Neural cell (in vitro differentiated cells): ENCODE measurements around the gene MED4.

Experiments
- EP300 ChIP-seq: fragments of 450-650 bp; conservative IDR thresholded peaks from 2 replicates; pipeline ENCODE4 v1.6.1; 2014; ENCODE audit warnings: antibody characterized with exemption, mild to moderate bottlenecking, moderate library complexity; ENCODE audit not compliant: poor library complexity, severe bottlenecking
- EZH2 ChIP-seq: fragments of 200-600, 300-800 bp; shearing (Covaris generic), sonication (generic); IDR thresholded peaks from 2 replicates; pipeline ENCODE4 v1.6.1; 2014; ENCODE audit warnings: antibody characterized with exemption, low read length, borderline replicate concordance, mild to moderate bottlenecking; ENCODE audit not compliant: insufficient read depth, poor library complexity, severe bottlenecking
- RAD21 ChIP-seq: fragments of 450-650 bp; conservative IDR thresholded peaks from 2 replicates; pipeline ENCODE4 v1.6.1; 2014; ENCODE audit warnings: antibody characterized with exemption, mild to moderate bottlenecking, moderate library complexity
- TAF1 ChIP-seq: IDR thresholded peaks from 2 replicates; pipeline ENCODE4 v1.6.1; 2012; ENCODE audit warnings: low read depth
- TF ChIP-seq, protein P1 (sequence below): fragments of 450-650 bp; IDR thresholded peaks from 2 replicates; pipeline ENCODE4 v1.5.1; 2014; ENCODE audit warnings: antibody characterized with exemption, mild to moderate bottlenecking, moderate library complexity; ENCODE audit not compliant: poor library complexity, severe bottlenecking
- TF ChIP-seq, protein P2 (sequence below): IDR thresholded peaks from 2 replicates; pipeline ENCODE4 v1.6.1; 2012; ENCODE audit warnings: borderline replicate concordance

DNA sequence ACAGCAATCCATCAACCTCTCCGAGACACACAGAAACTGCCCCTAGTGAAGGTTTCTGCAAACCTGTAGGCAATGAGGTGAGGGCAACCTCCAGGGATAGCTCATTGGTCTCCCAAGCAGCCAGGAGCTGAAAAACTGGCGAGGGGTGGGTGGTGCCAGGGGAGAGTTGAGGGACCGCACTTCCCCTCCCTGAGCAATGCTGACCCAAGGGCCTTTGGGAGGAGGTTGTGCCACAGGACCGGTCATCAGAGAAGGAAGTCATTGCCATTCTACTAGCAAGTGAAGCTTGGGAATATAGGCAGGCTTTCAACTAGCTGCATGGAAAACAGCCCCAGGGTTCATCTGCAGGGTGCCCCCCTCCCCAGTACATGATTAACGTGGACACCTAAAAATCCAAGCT is 23.1 kb upstream of the MED4 start:
- TF ChIP-seq, protein P1, sequence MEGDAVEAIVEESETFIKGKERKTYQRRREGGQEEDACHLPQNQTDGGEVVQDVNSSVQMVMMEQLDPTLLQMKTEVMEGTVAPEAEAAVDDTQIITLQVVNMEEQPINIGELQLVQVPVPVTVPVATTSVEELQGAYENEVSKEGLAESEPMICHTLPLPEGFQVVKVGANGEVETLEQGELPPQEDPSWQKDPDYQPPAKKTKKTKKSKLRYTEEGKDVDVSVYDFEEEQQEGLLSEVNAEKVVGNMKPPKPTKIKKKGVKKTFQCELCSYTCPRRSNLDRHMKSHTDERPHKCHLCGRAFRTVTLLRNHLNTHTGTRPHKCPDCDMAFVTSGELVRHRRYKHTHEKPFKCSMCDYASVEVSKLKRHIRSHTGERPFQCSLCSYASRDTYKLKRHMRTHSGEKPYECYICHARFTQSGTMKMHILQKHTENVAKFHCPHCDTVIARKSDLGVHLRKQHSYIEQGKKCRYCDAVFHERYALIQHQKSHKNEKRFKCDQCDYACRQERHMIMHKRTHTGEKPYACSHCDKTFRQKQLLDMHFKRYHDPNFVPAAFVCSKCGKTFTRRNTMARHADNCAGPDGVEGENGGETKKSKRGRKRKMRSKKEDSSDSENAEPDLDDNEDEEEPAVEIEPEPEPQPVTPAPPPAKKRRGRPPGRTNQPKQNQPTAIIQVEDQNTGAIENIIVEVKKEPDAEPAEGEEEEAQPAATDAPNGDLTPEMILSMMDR = no peak
- TF ChIP-seq, protein P2, sequence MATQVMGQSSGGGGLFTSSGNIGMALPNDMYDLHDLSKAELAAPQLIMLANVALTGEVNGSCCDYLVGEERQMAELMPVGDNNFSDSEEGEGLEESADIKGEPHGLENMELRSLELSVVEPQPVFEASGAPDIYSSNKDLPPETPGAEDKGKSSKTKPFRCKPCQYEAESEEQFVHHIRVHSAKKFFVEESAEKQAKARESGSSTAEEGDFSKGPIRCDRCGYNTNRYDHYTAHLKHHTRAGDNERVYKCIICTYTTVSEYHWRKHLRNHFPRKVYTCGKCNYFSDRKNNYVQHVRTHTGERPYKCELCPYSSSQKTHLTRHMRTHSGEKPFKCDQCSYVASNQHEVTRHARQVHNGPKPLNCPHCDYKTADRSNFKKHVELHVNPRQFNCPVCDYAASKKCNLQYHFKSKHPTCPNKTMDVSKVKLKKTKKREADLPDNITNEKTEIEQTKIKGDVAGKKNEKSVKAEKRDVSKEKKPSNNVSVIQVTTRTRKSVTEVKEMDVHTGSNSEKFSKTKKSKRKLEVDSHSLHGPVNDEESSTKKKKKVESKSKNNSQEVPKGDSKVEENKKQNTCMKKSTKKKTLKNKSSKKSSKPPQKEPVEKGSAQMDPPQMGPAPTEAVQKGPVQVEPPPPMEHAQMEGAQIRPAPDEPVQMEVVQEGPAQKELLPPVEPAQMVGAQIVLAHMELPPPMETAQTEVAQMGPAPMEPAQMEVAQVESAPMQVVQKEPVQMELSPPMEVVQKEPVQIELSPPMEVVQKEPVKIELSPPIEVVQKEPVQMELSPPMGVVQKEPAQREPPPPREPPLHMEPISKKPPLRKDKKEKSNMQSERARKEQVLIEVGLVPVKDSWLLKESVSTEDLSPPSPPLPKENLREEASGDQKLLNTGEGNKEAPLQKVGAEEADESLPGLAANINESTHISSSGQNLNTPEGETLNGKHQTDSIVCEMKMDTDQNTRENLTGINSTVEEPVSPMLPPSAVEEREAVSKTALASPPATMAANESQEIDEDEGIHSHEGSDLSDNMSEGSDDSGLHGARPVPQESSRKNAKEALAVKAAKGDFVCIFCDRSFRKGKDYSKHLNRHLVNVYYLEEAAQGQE = no peak
- no peak for TF ChIP-seq EP300
- no peak for TF ChIP-seq EZH2
- no peak for TF ChIP-seq RAD21
- no peak for TF ChIP-seq TAF1
